HG02981 (cell line): ENCODE measurements around the gene AMBP.

Experiments used
- ATAC-seq: cut with Tn5 transposase; IDR thresholded peaks from one replicate; pipeline ENCODE4 v1.9.1; 2021; ENCODE audit warnings: mild to moderate bottlenecking, moderate library complexity; ENCODE audit not compliant: unreplicated experiment

Gene AMBP

GRCh38 chr9:114012126-114012525 lies 66.0 kb downstream of the AMBP start:
- ATAC-seq: no peak

GRCh38 chr9:114011313-114011712 lies 66.8 kb downstream of the AMBP start:
- ATAC-seq: no peak
